Suppressor macrophage treated with lipopolysaccharide for 1 hour (primary cell): ENCODE data around the gene EML1.

Experiments used
- DNase-seq, 3 donors: peaks; one replicate each; pipeline ENCODE4 v3.0.0-alpha.2; 2020 to 2022

EML1 gene

GRCh38 chr14:99831903-99832685 is 38.9 kb downstream of the EML1 start:
- DNase-seq = no peak

GRCh38 chr14:99837822-99838221 is 44.6 kb downstream of the EML1 start:
- DNase-seq = no peak

GRCh38 chr14:99838639-99839134 is 45.5 kb downstream of the EML1 start:
- DNase-seq = no peak

- DNase-seq = no peak
Observed at GRCh38 chr14:99839696-99840095, 46.5 kb downstream of the EML1 start.

GRCh38 chr14:99840265-99840664 is 47.1 kb downstream of the EML1 start:
- DNase-seq = no peak

- no peak for DNase-seq
Observed at GRCh38 chr14:99840774-99841305, 47.6 kb downstream of the EML1 start.

GRCh38 chr14:99841436-99842071 is 48.3 kb downstream of the EML1 start:
- no peak for DNase-seq

- DNase-seq = no peak
Observed at GRCh38 chr14:99842141-99842540, 48.9 kb downstream of the EML1 start.

- DNase-seq = no peak
Observed at GRCh38 chr14:99846808-99847207, 53.6 kb downstream of the EML1 start.

- DNase-seq = no peak
Observed at GRCh38 chr14:99850709-99851108, 57.5 kb downstream of the EML1 start.

GRCh38 chr14:99852578-99852977 is 59.4 kb downstream of the EML1 start:
- no peak for DNase-seq

GRCh38 chr14:99853206-99853605 is 60.0 kb downstream of the EML1 start:
- peak in 1 of 3 donors; percentile 10 for DNase-seq

GRCh38 chr14:99854831-99855230 is 61.6 kb downstream of the EML1 start:
- DNase-seq = no peak

- no peak for DNase-seq
Observed at GRCh38 chr14:99855271-99855670, 62.1 kb downstream of the EML1 start.

GRCh38 chr14:99857551-99857950 is 64.3 kb downstream of the EML1 start:
- DNase-seq = no peak

- no peak for DNase-seq
Observed at GRCh38 chr14:99860219-99860618, 67.0 kb downstream of the EML1 start.

- DNase-seq = no peak
Observed at GRCh38 chr14:99862136-99862535, 68.9 kb downstream of the EML1 start.

- DNase-seq = no peak
Observed at GRCh38 chr14:99863059-99863458, 69.8 kb downstream of the EML1 start.

- DNase-seq = no peak
Observed at GRCh38 chr14:99865408-99865807, 72.2 kb downstream of the EML1 start.

- DNase-seq = no peak
Observed at GRCh38 chr14:99870617-99871016, 77.4 kb downstream of the EML1 start.

GRCh38 chr14:99871771-99872170 is 78.6 kb downstream of the EML1 start:
- DNase-seq = no peak

- no peak for DNase-seq
Observed at GRCh38 chr14:99872786-99873440, 79.7 kb downstream of the EML1 start.

GRCh38 chr14:99873653-99874052 is 80.4 kb downstream of the EML1 start:
- no peak for DNase-seq

- no peak for DNase-seq
Observed at GRCh38 chr14:99874306-99874705, 81.1 kb downstream of the EML1 start.
